BJ (cell line): ENCODE results near the gene PLXND1. TPM values are rescaled to one million over a fixed set of nuclear protein-coding genes. Genes with fewer than 3 reads are reported as not detected.

Experiments
- CTCF ChIA-PET: fragments of 350-600 bp; formaldehyde crosslinking; extraction: SDS; loops from one replicate; lab custom pipeline; 2021; ENCODE audit warnings: antibody characterized with exemption, inconsistent platforms; lab: Yijun Ruan, JAX
- POLR2A ChIA-PET: fragments of 300-600 bp; sonication (Branson Sonifier 250); formaldehyde crosslinking; extraction: SDS; loops from one replicate; lab custom pipeline; 2021; ENCODE audit warnings: antibody characterized with exemption; lab: Charles Lee
- DNase-seq: peaks from one replicate; pipeline ENCODE4 v3.0.0-alpha.2; 2011; ENCODE audit warnings: low read depth
- H3K27me3 ChIP-seq: 2 replicates; pipeline ENCODE4 v1.6.0; 2011; ENCODE audit warnings: low read length; ENCODE audit not compliant: control insufficient read depth, insufficient read depth
- H3K36me3 ChIP-seq: 2 replicates; pipeline ENCODE4 v1.5.1; 2011; ENCODE audit warnings: low read length; ENCODE audit not compliant: control insufficient read depth, insufficient read depth
- H3K4me3 ChIP-seq: 2 replicates; pipeline ENCODE4 v1.5.1; 2011; ENCODE audit warnings: low read depth, mild to moderate bottlenecking, control low read depth, low read length
- polyA plus RNA-seq: library from polyadenylated mRNA; depleted of rRNA; stranded (reverse); fragments of >200 nt; gene quantifications from 2 replicates; pipeline ENCODE4 v1.2.3, GENCODE V29; 2011
- TF ChIP-seq, protein P1 (sequence below): IDR thresholded peaks from 2 replicates; pipeline ENCODE4 v1.5.1; 2011; ENCODE audit warnings: low read depth, mild to moderate bottlenecking, control low read depth, inconsistent platforms, low read length, moderate library complexity; ENCODE audit not compliant: insufficient read depth

PLXND1 gene
- polyA plus RNA-seq, 1 experiment: 128 TPM

DNA sequence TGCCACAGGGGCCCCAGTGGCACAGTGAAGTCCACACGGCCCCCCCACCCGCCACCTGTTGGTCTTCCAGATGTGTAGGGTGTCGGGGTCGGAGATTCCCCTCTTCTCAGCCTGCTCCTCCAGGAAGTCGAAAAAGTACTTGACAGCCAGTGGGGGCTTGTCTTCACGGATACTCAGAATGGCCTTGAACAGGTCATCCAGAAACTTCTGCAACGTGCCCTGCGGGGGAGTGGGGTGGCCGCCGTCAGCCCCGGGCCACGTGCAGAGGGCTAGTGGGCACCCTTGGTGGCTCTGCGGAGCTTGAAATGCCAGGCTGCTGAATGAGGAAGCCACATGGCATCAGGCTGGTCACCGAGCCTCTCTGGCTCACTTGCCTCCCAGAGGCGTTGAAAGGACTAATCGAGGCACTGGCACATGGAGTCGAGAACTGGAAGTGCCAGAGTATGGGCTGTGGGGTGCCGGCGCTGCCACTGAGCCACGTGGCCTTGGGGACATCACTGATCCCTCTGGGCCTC lies 46.9 kb downstream of the PLXND1 start:
- ChIA-PET CTCF (interaction anchor here (0.9 to 2.7 kb wide), 4 partner anchors 9 to 270 kb away, joined by 3 to 12 read pairs (median 3); no protein-coding TSS in a partner anchor), POLR2A (no interaction called here)
- Histone ChIP-seq H3K27me3 (no peaks in the 10 kb centered on the region), H3K4me3 (peak overlapping the region; percentile 38), H3K36me3 (peaks cover 34% of the 10 kb centered on the region)
- TF ChIP-seq, protein P1, sequence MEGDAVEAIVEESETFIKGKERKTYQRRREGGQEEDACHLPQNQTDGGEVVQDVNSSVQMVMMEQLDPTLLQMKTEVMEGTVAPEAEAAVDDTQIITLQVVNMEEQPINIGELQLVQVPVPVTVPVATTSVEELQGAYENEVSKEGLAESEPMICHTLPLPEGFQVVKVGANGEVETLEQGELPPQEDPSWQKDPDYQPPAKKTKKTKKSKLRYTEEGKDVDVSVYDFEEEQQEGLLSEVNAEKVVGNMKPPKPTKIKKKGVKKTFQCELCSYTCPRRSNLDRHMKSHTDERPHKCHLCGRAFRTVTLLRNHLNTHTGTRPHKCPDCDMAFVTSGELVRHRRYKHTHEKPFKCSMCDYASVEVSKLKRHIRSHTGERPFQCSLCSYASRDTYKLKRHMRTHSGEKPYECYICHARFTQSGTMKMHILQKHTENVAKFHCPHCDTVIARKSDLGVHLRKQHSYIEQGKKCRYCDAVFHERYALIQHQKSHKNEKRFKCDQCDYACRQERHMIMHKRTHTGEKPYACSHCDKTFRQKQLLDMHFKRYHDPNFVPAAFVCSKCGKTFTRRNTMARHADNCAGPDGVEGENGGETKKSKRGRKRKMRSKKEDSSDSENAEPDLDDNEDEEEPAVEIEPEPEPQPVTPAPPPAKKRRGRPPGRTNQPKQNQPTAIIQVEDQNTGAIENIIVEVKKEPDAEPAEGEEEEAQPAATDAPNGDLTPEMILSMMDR: no peak
- no peak for DNase-seq

DNA sequence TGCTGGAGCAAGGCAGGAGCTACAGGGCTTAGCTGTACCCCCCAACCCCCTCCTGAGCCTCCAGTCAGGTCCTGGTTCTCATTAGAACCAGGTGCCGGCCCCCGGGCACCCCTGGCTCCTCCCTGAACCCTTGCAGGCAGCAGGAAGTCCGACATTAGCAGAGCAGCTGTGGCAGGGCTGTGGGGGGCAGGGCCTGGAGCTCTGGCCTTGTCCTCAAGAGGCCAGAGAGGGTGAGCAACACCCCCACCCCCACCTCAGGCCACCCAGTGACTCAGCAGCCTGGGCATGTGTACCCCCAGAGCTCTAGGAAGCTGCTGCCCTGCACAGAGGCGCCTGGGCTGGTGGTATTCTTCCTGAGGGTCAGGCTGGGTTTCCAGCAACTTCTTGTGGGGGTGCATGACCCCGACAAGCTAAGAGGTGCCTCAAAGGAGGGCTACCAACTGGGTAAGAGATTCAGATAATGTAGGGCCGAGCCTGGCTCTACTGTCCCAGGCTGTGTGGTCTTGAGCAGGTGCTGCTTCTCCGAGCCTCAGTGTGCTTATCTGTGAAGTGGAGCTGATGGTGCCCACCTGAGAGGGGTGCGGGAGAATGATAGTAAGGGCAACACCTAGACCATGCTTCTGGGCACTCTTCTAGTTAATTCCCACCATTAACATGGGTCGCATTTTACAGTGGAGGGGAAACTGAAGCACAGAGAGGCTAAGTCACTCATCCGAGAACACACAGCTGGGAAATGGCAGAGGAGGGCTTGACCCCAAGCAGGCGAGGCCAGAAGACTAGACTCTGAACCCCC lies 47.5 kb downstream of the PLXND1 start:
- POLR2A ChIA-PET: no interaction called here
- TF ChIP-seq, protein P1: no peak
- CTCF ChIA-PET: interaction anchor here (0.8 to 1.3 kb wide), 5 partner anchors 10 to 271 kb away, joined by 3 to 4 read pairs (median 3); no protein-coding TSS in a partner anchor
- peaks cover 31% of the 10 kb centered on the region for H3K36me3 ChIP-seq
- no peak overlapping the region; the same call in 1 of the 2 replicates for H3K4me3 ChIP-seq
- DNase-seq: peak; percentile 68
- H3K27me3 ChIP-seq: no peaks in the 10 kb centered on the region

DNA sequence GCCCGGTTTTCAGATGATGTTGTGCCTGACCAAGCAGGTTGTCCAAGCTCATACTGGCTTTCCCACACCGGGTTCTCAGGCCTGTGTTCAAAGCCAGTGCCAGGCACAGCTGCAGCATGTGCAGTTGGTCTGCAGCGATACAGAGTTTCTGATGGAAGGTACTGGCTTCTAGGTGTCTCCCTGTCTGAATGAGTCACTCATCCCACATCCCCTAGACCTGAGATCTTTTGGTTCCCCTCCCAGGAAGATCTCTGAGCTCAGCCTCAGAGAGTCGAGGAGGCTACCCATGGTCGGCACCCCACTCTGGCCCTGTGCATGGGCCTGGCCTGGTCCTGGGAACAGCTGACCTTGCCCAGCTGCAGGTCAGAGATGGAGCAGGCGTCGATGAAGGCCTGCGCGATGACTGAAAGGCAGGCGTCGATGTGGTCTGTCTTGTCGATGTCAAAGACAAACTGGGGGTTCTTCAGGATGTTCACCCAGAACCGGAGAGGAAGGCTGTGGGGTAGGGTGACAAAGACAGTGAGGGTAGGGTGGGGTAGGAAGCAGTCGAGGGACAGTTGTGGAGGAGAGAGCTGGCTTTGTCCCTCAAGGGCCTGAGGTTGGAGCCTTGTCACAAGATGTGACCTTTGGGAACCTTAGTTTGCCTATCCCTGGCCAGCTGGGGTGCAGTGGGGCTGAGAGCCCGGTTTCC lies 48.2 kb downstream of the PLXND1 start:
- Histone ChIP-seq H3K36me3 (peaks cover 28% of the 10 kb centered on the region), H3K27me3 (no peaks in the 10 kb centered on the region), H3K4me3 (no peak overlapping the region)
- TF ChIP-seq, protein P1: no peak
- no peak for DNase-seq
- ChIA-PET POLR2A (interaction anchor here (0.6 kb wide), 1 partner anchor 9 kb away, joined by 3 read pairs; no protein-coding TSS in a partner anchor), CTCF (interaction anchor here (0.8 to 1.3 kb wide), 4 partner anchors 11 to 91 kb away, joined by 3 to 4 read pairs (median 4); no protein-coding TSS in a partner anchor)

DNA sequence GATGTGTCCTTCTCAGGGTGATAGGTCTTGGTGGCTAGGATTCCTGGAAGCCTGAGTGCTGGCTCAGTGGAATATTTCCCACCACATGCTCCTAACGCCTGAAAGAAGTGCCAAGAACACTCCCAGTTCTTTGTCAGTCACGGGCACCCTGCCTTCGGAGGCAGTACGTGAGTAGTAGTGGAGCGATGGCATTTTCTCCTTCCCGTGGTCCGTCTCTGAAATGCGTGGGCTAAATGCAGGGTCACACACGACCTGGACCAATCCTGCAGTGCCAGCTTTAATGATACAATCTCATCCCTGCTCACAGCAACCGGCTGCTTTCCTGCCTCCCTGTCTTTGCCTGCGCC lies 49.0 kb downstream of the PLXND1 start:
- peak; percentile 78 for DNase-seq
- CTCF ChIA-PET: interaction anchor here (0.7 to 0.9 kb wide), 2 partner anchors 65 to 67 kb away, joined by 4 read pairs; no protein-coding TSS in a partner anchor

More for the DNA sequence above, 49.0 kb downstream of the PLXND1 start:
- Histone ChIP-seq H3K36me3 (peaks cover 24% of the 10 kb centered on the region), H3K4me3 (no peak overlapping the region), H3K27me3 (no peaks in the 10 kb centered on the region)
- POLR2A ChIA-PET: no interaction called here
- TF ChIP-seq, protein P1: no peak
